ENCODE measurements around the gene MORN4. TPM values are rescaled to one million over a fixed set of nuclear protein-coding genes. Genes with fewer than 3 reads are reported as not detected.

The MORN4 gene
- total and polyA plus RNA-seq, 2 of the 13 experiments (the other 11 are each of a cell fraction or from before 2014, with no cell fraction given): 3.4 to 9.1 TPM

- TF ChIP-seq ZNF280D (CRISPR knock-in tag; IDR thresholded peaks at IDR 0.05) (peak; percentile 70; the same call in 1 of the 2 replicates), RERE (CRISPR knock-in tag; IDR thresholded peaks at IDR 0.05; ENCODE audit: low read depth) (no peak), ZIK1 (CRISPR knock-in tag; IDR thresholded peaks at IDR 0.05; ENCODE audit: borderline replicate concordance, low read depth) (no peak), ZSCAN9 (CRISPR knock-in tag; IDR thresholded peaks at IDR 0.05; ENCODE audit: borderline replicate concordance) (0 out of 2 replicates have a peak, but pooled peaks have one; percentile 17), RFX3 (CRISPR knock-in tag; IDR thresholded peaks at IDR 0.05) (peak; percentile 97), ZNF788 (CRISPR knock-in tag; IDR thresholded peaks at IDR 0.05; ENCODE audit: borderline replicate concordance) (peak; percentile 56; the same call in 1 of the 2 replicates), IRF9 (CRISPR knock-in tag; IDR thresholded peaks at IDR 0.05; ENCODE audit: borderline replicate concordance) (peak; percentile 61; the same call in 1 of the 2 replicates), CC2D1A (CRISPR knock-in tag; IDR thresholded peaks at IDR 0.05) (no peak), ZFAT (CRISPR knock-in tag; conservative IDR thresholded peaks at IDR 0.05) (no peak), ZSCAN5A (CRISPR knock-in tag; IDR thresholded peaks at IDR 0.05; ENCODE audit: borderline replicate concordance) (no peak)
These were observed at the start of gene MORN4 (continued) for GRCh38 chr10:97632949-97633884.

Data from HepG2 (cell line).